ENCODE measurements around the gene FAM210A.
"Not testable (repeated sequence)": the region's sequence is repeated elsewhere in the genome, so short reads cannot be mapped to it uniquely, and the experiment has no call there.

GRCh38 chr18:13677350-13677749 lies 49.0 kb downstream of the FAM210A start:
- not testable (repeated sequence) for TF ChIP-seq CTCF (IDR thresholded peaks at IDR 0.05; ENCODE audit: borderline replicate concordance, extremely low read depth, low read length, poor library complexity, severe bottlenecking); EZH2 (IDR thresholded peaks at IDR 0.05; ENCODE audit: borderline replicate concordance, low read depth, low read length, severe bottlenecking)

All from DND-41 (cell line).